Testis (tissue), 3 donors: ENCODE results near the gene RAB27B. TPM values are rescaled to one million over a fixed set of nuclear protein-coding genes. Genes with fewer than 3 reads are reported as not detected.

Experiments
- DNase-seq: peaks from one replicate; pipeline ENCODE4 v3.0.0-alpha.2; 2019
- H3K27ac ChIP-seq, 2 donors: fragments of 200-600 bp; sonication (generic); one replicate each; pipeline ENCODE4 v1.5.1; 2019
- H3K27me3 ChIP-seq: fragments of 200-600 bp; sonication (generic); one replicate; pipeline ENCODE4 v1.5.1; 2019
- H3K36me3 ChIP-seq: fragments of 200-600 bp; sonication (generic); one replicate; pipeline ENCODE4 v1.5.1; 2017; ENCODE audit warnings: low read depth; ENCODE audit errors: missing control alignments
- H3K4me1 ChIP-seq: fragments of 200-600 bp; sonication (generic); one replicate; pipeline ENCODE4 v1.5.1; 2019
- H3K4me3 ChIP-seq, 2 donors: fragments of 200-600 bp; sonication (generic); one replicate each; pipeline ENCODE4 v1.5.1; 2017 to 2019
- H3K9me3 ChIP-seq: fragments of 200-600 bp; sonication (generic); one replicate; pipeline ENCODE4 v1.5.1; 2017
- CTCF ChIP-seq, 3 experiments: fragments of 450-650 bp in 2 of 3; fragments of 200-600 bp in 1 of 3; sonication (generic) in 1 of 3; IDR thresholded peaks; one replicate each; pipeline ENCODE4 v1.5.1; 2016 to 2019; ENCODE audit warnings: antibody characterized with exemption in 3 of 3, mild to moderate bottlenecking in 2 of 3, moderate library complexity in 1 of 3
- POLR2A ChIP-seq: fragments of 450-650 bp; IDR thresholded peaks from one replicate; pipeline ENCODE4 v1.6.1; 2017; ENCODE audit warnings: antibody characterized with exemption, mild to moderate bottlenecking, moderate library complexity
- WGBS, 2 donors: methylation state at CpG; one replicate each; pipeline ENCODE4 v1.1.5; 2018; 5-methylcytosine and 5-hydroxymethylcytosine counted together
- intact Hi-C: fragments of 100-400 bp; cut with DNase I; formaldehyde crosslinking; loops from one replicate; pipeline ENCODE4 v1.15.1; 2023; ENCODE audit warnings: low total_unique reads
- polyA plus RNA-seq: library from polyadenylated mRNA; stranded (reverse); fragments of 350-450 nt; fragmentation: Illumina TruSeq; extraction: RNeasy Lipid Tissue Mini Kit (QIAGEN cat#74804); gene quantifications from one replicate; pipeline ENCODE4 v1.2.3, GENCODE V29; 2014; ENCODE audit warnings: low read depth, low replicate concordance; ENCODE audit not compliant: insufficient read depth
- total RNA-seq, 2 donors: library from RNA; depleted of rRNA; stranded (reverse); fragments of >200 nt; gene quantifications; one replicate each; pipeline ENCODE4 v1.2.3, GENCODE V29; 2016

The RAB27B gene
- total and polyA plus RNA-seq, 3 donors from 2014 or later: 0.93 to 5.8 (median 1.7) TPM

GRCh38 chr18:54856105-54856646, 27.9 kb downstream of the RAB27B start:
- TF ChIP-seq CTCF (IDR thresholded peaks at IDR 0.05) (no peak), POLR2A (no peak)
- WGBS, 2 donors: 57 to 89% methylated on average over 2 of the region's 2 CpGs
- H3K36me3 ChIP-seq: no peaks in the 10 kb centered on the region
- no peak overlapping the region for H3K27ac ChIP-seq
- no peaks in the 10 kb centered on the region for H3K9me3 ChIP-seq
- intact Hi-C loops: no loop called here
- no peak for DNase-seq
- H3K27me3 ChIP-seq: no peaks in the 10 kb centered on the region
- no peak overlapping the region for H3K4me3 ChIP-seq
- H3K4me1 ChIP-seq: no peaks in the 10 kb centered on the region

GRCh38 chr18:54857499-54857898, 29.2 kb downstream of the RAB27B start:
- H3K4me3 ChIP-seq: no peak overlapping the region
- no peaks in the 10 kb centered on the region for H3K36me3 ChIP-seq
- no peaks in the 10 kb centered on the region for H3K9me3 ChIP-seq
- H3K27ac ChIP-seq: no peak overlapping the region
- no peaks in the 10 kb centered on the region for H3K27me3 ChIP-seq
- no peak for DNase-seq
- intact Hi-C loops: no loop called here
- no peak for TF ChIP-seq CTCF (IDR thresholded peaks at IDR 0.05)
- no peak for TF ChIP-seq POLR2A
- WGBS, 2 donors: 89 to 93% methylated on average over 3 of the region's 3 CpGs
- no peaks in the 10 kb centered on the region for H3K4me1 ChIP-seq

GRCh38 chr18:54859667-54860421, 31.6 kb downstream of the RAB27B start:
- no peak for TF ChIP-seq CTCF (IDR thresholded peaks at IDR 0.05)
- TF ChIP-seq POLR2A: no peak
- intact Hi-C loops: no loop called here
- Histone ChIP-seq H3K36me3 (no peaks in the 10 kb centered on the region), H3K4me3 (no peak overlapping the region), H3K9me3 (no peaks in the 10 kb centered on the region), H3K4me1 (no peaks in the 10 kb centered on the region), H3K27me3 (no peaks in the 10 kb centered on the region), H3K27ac (no peak overlapping the region)
- no peak for DNase-seq
- WGBS, 2 donors: 83 to 85% methylated on average over 9 of the region's 9 CpGs

- no peak for TF ChIP-seq CTCF (IDR thresholded peaks at IDR 0.05)
- TF ChIP-seq POLR2A: no peak
- no peaks in the 10 kb centered on the region for H3K36me3 ChIP-seq
- DNase-seq: no peak
- WGBS, 2 donors: 44 to 50% methylated on average over 1 of the region's 1 CpG
- H3K27ac ChIP-seq: no peak overlapping the region
- intact Hi-C loops: no loop called here
- H3K9me3 ChIP-seq: no peaks in the 10 kb centered on the region
- no peaks in the 10 kb centered on the region for H3K4me1 ChIP-seq
- H3K4me3 ChIP-seq: no peak overlapping the region
- no peaks in the 10 kb centered on the region for H3K27me3 ChIP-seq
Measured at GRCh38 chr18:54860941-54861340, 32.7 kb downstream of the RAB27B start.

- no peaks in the 10 kb centered on the region for H3K9me3 ChIP-seq
- H3K27me3 ChIP-seq: no peaks in the 10 kb centered on the region
- 61 to 69% methylated on average over 5 of the region's 5 CpGs for WGBS, 2 donors
- no peak for DNase-seq
- no peaks in the 10 kb centered on the region for H3K4me1 ChIP-seq
- H3K4me3 ChIP-seq: no peak overlapping the region
- H3K36me3 ChIP-seq: no peaks in the 10 kb centered on the region
- H3K27ac ChIP-seq: no peak overlapping the region
- intact Hi-C loops: no loop called here
- TF ChIP-seq POLR2A (no peak), CTCF (IDR thresholded peaks at IDR 0.05) (no peak)
Measured at GRCh38 chr18:54867131-54867530, 38.9 kb downstream of the RAB27B start.
